ENCODE data around the gene TNRC6B.

TNRC6B gene

DNA sequence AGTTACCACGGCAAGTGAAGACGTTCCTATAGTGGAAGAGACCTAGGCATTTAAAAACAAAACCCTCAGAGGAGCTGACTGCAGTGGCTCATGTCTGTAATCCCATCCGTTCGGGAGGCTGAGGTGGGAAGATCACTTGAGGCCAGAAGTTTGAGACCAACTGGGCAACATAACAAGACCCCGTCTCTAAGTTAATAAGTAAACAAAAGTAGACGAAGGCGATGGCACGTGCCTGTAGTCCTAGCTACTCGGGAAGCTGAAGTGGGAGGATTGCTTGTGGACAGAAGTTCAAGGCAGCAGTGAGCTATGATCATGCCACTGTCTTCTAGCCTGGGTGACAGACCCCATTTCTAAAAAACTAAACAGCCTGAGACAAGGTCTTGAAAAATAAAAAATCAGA lies 164.8 kb downstream of the TNRC6B start:
- ChIA-PET POLR2A (no interaction called here), CTCF (no interaction called here)
- no peak for DNase-seq (ENCODE audit: extremely low spot score)
- TF ChIP-seq, protein P1, sequence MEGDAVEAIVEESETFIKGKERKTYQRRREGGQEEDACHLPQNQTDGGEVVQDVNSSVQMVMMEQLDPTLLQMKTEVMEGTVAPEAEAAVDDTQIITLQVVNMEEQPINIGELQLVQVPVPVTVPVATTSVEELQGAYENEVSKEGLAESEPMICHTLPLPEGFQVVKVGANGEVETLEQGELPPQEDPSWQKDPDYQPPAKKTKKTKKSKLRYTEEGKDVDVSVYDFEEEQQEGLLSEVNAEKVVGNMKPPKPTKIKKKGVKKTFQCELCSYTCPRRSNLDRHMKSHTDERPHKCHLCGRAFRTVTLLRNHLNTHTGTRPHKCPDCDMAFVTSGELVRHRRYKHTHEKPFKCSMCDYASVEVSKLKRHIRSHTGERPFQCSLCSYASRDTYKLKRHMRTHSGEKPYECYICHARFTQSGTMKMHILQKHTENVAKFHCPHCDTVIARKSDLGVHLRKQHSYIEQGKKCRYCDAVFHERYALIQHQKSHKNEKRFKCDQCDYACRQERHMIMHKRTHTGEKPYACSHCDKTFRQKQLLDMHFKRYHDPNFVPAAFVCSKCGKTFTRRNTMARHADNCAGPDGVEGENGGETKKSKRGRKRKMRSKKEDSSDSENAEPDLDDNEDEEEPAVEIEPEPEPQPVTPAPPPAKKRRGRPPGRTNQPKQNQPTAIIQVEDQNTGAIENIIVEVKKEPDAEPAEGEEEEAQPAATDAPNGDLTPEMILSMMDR (IDR thresholded peaks at IDR 0.05; ENCODE audit: control extremely low read depth, extremely low read depth, low read depth, missing control alignments): no peak

DNA sequence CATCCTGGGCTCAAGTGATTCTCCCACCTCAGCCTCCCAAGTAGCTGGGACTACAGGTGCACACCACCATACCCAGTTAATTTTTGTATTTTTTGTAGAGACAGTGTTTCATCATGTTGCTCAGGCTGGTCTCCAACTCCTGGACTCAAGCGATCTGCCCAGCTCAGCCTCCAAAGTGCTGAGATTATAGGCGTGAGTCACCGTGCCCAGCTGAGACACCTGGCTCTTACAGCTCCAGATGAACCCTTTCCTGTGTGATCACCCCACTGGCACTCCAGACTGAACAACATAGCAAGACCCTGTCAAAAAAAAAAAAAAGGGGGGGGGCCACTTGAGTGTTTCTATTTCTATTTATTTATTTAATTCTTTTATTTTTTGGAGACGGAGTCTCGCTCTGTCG lies 167.5 kb downstream of the TNRC6B start:
- TF ChIP-seq, protein P1 (IDR thresholded peaks at IDR 0.05; ENCODE audit: control extremely low read depth, extremely low read depth, low read depth, missing control alignments): no peak
- no peak for DNase-seq (ENCODE audit: extremely low spot score)
- CTCF ChIA-PET: interaction anchor here (0.8 to 1.2 kb wide), 3 partner anchors 14 to 321 kb away, joined by 3 to 4 read pairs (median 3); no protein-coding TSS in a partner anchor
- POLR2A ChIA-PET: interaction anchor here (0.7 to 1.3 kb wide), 3 partner anchors 9 to 36 kb away, joined by 3 to 6 read pairs (median 3); no protein-coding TSS in a partner anchor

DNA sequence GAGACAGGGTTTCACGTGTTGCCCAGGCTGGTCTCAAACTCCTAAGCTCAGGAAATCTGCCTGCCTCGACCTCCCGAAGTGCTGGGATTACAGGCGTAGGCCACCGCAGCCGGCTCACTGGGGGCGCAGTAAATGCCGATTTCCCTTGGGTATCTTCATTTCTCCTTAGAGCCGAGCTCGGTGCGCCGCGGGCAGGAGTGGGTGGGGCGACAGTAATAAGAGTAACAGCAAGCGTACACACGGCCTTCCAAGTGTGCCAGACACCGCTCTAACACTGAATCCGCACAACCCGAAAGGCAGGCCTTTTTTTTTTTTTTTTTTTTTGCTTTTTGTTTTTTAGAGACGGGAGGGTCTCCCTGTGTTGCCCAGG lies 168.1 kb downstream of the TNRC6B start:
- TF ChIP-seq, protein P1 (IDR thresholded peaks at IDR 0.05; ENCODE audit: control extremely low read depth, extremely low read depth, low read depth, missing control alignments): no peak
- POLR2A ChIA-PET: interaction anchor here (0.5 to 1.3 kb wide), 4 partner anchors 9 to 193 kb away, joined by 3 to 6 read pairs (median 3); no protein-coding TSS in a partner anchor
- peak; percentile 53 for DNase-seq (ENCODE audit: extremely low spot score)
- CTCF ChIA-PET: interaction anchor here (0.8 to 1.6 kb wide), 5 partner anchors 11 to 321 kb away, joined by 3 to 4 read pairs (median 3); no protein-coding TSS in a partner anchor

DNA sequence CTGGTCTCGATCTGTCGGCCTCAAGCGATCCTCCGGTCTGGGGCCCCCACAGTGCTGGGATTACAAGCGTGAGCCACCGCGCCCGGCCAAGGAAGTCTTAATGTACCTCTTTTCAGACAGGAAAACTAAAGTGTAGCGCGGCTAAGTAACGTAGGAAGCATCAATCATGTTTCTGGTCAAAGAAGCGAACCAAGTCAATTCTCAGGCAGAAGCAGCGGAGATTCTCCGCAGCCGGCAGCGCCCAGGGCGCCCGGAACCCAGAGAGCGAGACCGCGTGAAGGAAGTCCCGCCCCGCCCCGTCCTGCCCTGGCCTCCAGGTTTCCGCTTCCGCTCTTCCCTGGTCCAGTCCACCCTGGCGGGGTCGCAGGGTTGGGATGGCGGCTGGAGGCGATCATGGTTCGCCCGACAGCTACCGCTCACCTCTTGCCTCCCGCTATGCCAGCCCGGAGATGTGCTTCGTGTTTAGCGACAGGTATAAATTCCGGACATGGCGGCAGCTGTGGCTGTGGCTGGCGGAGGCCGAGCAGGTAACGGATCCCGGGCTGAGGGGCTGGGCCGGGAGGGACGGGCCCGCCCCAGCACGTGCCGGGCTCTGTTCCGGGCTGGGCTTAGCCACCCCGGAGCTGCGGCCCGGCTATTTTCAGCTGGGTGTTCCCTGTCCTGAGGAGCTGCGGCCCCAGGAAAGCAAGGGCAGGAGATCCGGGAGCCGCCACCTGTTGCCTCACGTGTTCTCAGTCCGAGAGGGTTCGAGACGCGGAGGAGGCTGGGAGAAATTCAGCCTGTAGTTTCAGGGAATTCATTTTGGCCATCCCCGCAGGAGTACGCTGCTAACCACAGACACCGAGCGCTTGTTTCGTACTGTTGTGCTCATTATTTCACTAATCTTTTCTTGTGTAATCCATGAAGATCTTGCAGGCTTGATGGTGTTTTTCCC lies 168.7 kb downstream of the TNRC6B start, which contains the start of gene ADSL:
TSS of gene ADSL (plus strand) at position 316 of the 934 bp plus-strand sequence. CDS start at position 375, 59 bp downstream.
- TF ChIP-seq, protein P1 (IDR thresholded peaks at IDR 0.05; ENCODE audit: control extremely low read depth, extremely low read depth, low read depth, missing control alignments): no peak
- CTCF ChIA-PET: interaction anchor here (0.6 to 3.2 kb wide), 14 partner anchors 8 to 811 kb away, joined by 3 to 23 read pairs (median 6); no protein-coding TSS in a partner anchor
- POLR2A ChIA-PET: interaction anchor here (0.5 to 1.3 kb wide), 5 partner anchors 25 to 823 kb away, joined by 3 to 5 read pairs (median 4); no protein-coding TSS in a partner anchor
- DNase-seq (ENCODE audit: extremely low spot score): peak; percentile 92

DNA sequence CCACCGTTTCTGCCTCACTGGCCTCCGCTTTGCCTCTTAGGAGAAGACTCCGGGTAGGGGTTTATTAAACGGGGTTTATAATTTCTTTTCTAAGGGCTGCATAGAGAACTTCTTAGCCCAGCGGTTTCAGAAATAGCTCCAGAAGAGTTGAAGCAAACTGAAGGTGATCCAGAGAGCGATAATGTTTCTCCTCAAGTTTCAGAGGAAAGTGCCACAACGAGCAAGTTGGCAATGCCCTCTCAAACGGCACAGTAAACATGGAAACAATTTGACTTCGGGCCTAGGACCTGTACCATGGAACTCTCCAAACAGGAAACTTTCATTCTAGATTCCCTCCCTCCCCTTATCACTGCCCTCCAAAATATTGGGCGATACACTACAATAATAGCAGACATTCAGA lies 169.6 kb downstream of the TNRC6B start:
- CTCF ChIA-PET: interaction anchor here (0.6 to 3.2 kb wide), 20 partner anchors 9 to 812 kb away, joined by 3 to 23 read pairs (median 6); no protein-coding TSS in a partner anchor
- TF ChIP-seq, protein P1 (IDR thresholded peaks at IDR 0.05; ENCODE audit: control extremely low read depth, extremely low read depth, low read depth, missing control alignments): no peak
- POLR2A ChIA-PET: interaction anchor here (1.1 to 1.3 kb wide), 2 partner anchors 303 to 824 kb away, joined by 4 to 5 read pairs; no protein-coding TSS in a partner anchor
- DNase-seq (ENCODE audit: extremely low spot score): no peak

DNA sequence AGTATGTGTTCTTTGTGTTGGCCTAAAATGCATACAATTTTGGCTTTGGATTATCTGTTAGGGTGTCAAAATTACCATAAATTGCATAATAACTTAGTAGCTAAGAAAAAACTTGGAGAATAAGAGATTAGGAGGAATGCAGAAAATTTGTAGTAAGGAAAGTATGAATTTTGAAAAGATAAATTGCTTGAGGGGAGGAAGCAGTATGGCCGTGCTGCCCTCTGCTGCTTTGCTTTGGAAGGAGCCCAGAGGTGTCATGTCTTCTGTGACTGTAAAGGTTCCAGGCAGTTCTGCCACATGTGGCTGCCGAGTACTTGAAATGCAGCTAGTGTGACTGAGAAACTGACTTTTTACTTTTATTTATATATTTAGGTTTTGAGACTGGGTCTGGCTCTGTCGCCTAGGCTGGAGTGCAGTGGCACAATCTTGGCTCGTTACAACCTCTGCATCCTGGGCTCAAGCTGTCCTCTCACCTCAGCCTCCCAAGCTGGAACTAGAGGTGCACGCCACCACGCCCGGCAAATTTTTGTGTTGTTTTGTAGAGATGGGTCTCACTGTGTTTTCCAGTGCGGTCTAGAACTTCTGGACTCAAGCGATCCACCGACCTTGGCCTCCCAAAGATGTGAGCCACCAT lies 170.4 kb downstream of the TNRC6B start:
- DNase-seq (ENCODE audit: extremely low spot score): peak; percentile 78
- POLR2A ChIA-PET: no interaction called here
- TF ChIP-seq, protein P1 (IDR thresholded peaks at IDR 0.05; ENCODE audit: control extremely low read depth, extremely low read depth, low read depth, missing control alignments): peak; percentile 89
- CTCF ChIA-PET: interaction anchor here (0.6 to 3.2 kb wide), 36 partner anchors 9 to 813 kb away, joined by 3 to 23 read pairs (median 4); partner anchors contain the start of gene SLC25A17
